GM12878 (cell line): Measurements from ENCODE around the gene DHRS12.

Source experiments
- BHLHE40 ChIP-seq, 2 experiments: fragments of 450-650 bp in 1 of 2; IDR thresholded peaks; 2 replicates each; pipeline ENCODE4 v1.6.1; 2011 to 2017; ENCODE audit warnings: low read depth in 2 of 2, borderline replicate concordance in 1 of 2, improper control_type of control experiment in 1 of 2, low read length in 1 of 2, mild to moderate bottlenecking in 1 of 2
- CTCF ChIP-seq, 3 experiments: IDR thresholded peaks in 2 of 3; conservative IDR thresholded peaks in 1 of 3; 2 replicates each; pipeline ENCODE4 v1.5.1; 2011; ENCODE audit warnings: low read depth in 3 of 3, low read length in 3 of 3, mild to moderate bottlenecking in 3 of 3, control low read depth in 2 of 3, moderate library complexity in 2 of 3, inconsistent platforms in 1 of 3, mixed read lengths in 1 of 3; ENCODE audit not compliant: control insufficient read depth in 2 of 3, insufficient read depth in 1 of 3; ENCODE audit errors: extremely low read depth in 1 of 3
- CUX1 ChIP-seq: IDR thresholded peaks from 2 replicates; pipeline ENCODE4 v1.6.1; 2012; ENCODE audit warnings: improper control_type of control experiment, low read depth, low read length; ENCODE audit not compliant: insufficient replicate concordance
- EGR1 ChIP-seq, 2 experiments: IDR thresholded peaks; 1 replicate in 1 of 2; 2 replicates in 1 of 2; pipeline ENCODE4 v1.6.1; 2011 to 2012; ENCODE audit warnings: low read depth in 2 of 2, low read length in 2 of 2, borderline replicate concordance in 1 of 2, mild to moderate bottlenecking in 1 of 2, moderate library complexity in 1 of 2
- EZH2 ChIP-seq: IDR thresholded peaks from 2 replicates; pipeline ENCODE4 v1.6.1; 2012; ENCODE audit warnings: low read depth, mild to moderate bottlenecking, control low read depth, inconsistent platforms, low read length, borderline replicate concordance; ENCODE audit not compliant: control insufficient read depth
- HDAC6 ChIP-seq: fragments of 200-600 bp; sonication (generic); IDR thresholded peaks from one replicate; pipeline ENCODE4 v1.8.0; 2017; ENCODE audit warnings: antibody characterized with exemption; ENCODE audit not compliant: unreplicated experiment
- JUND ChIP-seq: IDR thresholded peaks from 2 replicates; pipeline ENCODE4 v1.6.1; 2012; ENCODE audit warnings: low read depth, mild to moderate bottlenecking, low read length, improper control_type of control experiment, moderate library complexity
- KDM1A ChIP-seq: fragments of 200-600 bp; sonication (generic); IDR thresholded peaks from 2 replicates; pipeline ENCODE4 v1.6.1; 2016; ENCODE audit warnings: borderline replicate concordance
- POLR2A ChIP-seq: IDR thresholded peaks from 2 replicates; pipeline ENCODE4 v1.6.1; 2011; ENCODE audit warnings: low read depth, mild to moderate bottlenecking, low read length
- POLR2AphosphoS2 ChIP-seq: IDR thresholded peaks from 2 replicates; pipeline ENCODE4 v1.6.1; 2011; ENCODE audit warnings: low read depth, mild to moderate bottlenecking, low read length, improper control_type of control experiment, moderate library complexity
- TAF1 ChIP-seq: IDR thresholded peaks from 2 replicates; pipeline ENCODE4 v1.6.1; 2011; ENCODE audit warnings: mild to moderate bottlenecking, low read depth, low read length, borderline replicate concordance
- USF2 ChIP-seq: IDR thresholded peaks from 2 replicates; pipeline ENCODE4 v1.6.1; 2011; ENCODE audit warnings: low read depth, low read length, improper control_type of control experiment, borderline replicate concordance

GRCh38 chr13:51770160-51770559, 33.8 kb downstream of the DHRS12 start:
- no peak for TF ChIP-seq TAF1
- TF ChIP-seq CUX1, result no peak
- no peak for TF ChIP-seq JUND
- no peak for TF ChIP-seq EGR1 (IDR thresholded peaks at IDR 0.05; ENCODE audit: borderline replicate concordance in 1 of 2, low read depth in 2 of 2, low read length in 2 of 2)
- no peak for TF ChIP-seq POLR2A
- no peak for TF ChIP-seq CTCF (IDR thresholded peaks at IDR 0.05 in 2 of 3, conservative IDR thresholded peaks at IDR 0.05 in 1 of 3; ENCODE audit: control insufficient read depth in 2 of 3, extremely low read depth in 1 of 3, insufficient read depth in 1 of 3, low read depth in 3 of 3, low read length in 3 of 3)
- no peak for TF ChIP-seq EZH2
- TF ChIP-seq USF2, result no peak
- TF ChIP-seq BHLHE40 (IDR thresholded peaks at IDR 0.05; ENCODE audit: borderline replicate concordance in 1 of 2, low read depth in 2 of 2, low read length in 1 of 2), result no peak
- TF ChIP-seq POLR2AphosphoS2, result no peak
- TF ChIP-seq KDM1A, result no peak
- no peak for TF ChIP-seq HDAC6
